Spinal cord (tissue), 10 donors: ENCODE measurements around the gene BCAR3. TPM values are rescaled to one million over a fixed set of nuclear protein-coding genes. Genes with fewer than 3 reads are reported as not detected.

Experiments used
- DNase-seq, 6 donors: peaks; one replicate each; pipeline versions ENCODE4 v3.0.0 to v3.0.0-alpha.2; 2013 to 2015; ENCODE audit warnings: low spot score in 6 of 6, low read depth in 4 of 6
- H3K27ac ChIP-seq: one replicate; pipeline ENCODE4 v1.5.1; 2013; ENCODE audit warnings: low read depth, low read length, control low read depth
- H3K27me3 ChIP-seq: one replicate; pipeline ENCODE4 v1.6.1; 2013; ENCODE audit warnings: low read length; ENCODE audit not compliant: control insufficient read depth, insufficient read depth
- H3K36me3 ChIP-seq: one replicate; pipeline ENCODE4 v1.6.1; 2013; ENCODE audit warnings: low read length; ENCODE audit not compliant: control insufficient read depth, insufficient read depth
- H3K4me1 ChIP-seq: one replicate; pipeline ENCODE4 v1.6.1; 2013; ENCODE audit warnings: low read length; ENCODE audit not compliant: control insufficient read depth, insufficient read depth
- H3K4me3 ChIP-seq: one replicate; pipeline ENCODE4 v1.5.1; 2013; ENCODE audit warnings: low read depth, low read length, control low read depth
- H3K9me3 ChIP-seq: one replicate; pipeline ENCODE4 v1.6.1; 2013; ENCODE audit warnings: low read length; ENCODE audit not compliant: control insufficient read depth, insufficient read depth
- WGBS: methylation state at CpG from one replicate; pipeline ENCODE4 v1.1.5; 2013; ENCODE audit warnings: missing lambda C conversion rate; ENCODE audit not compliant: insufficient coverage; 5-methylcytosine and 5-hydroxymethylcytosine counted together
- polyA plus RNA-seq, 2 donors: library from polyadenylated mRNA; unstranded; fragments of 120-200 nt; gene quantifications; one replicate each; pipeline ENCODE4 v1.2.1, GENCODE V29; 2013; ENCODE audit not compliant: insufficient read length in 2 of 2
- total RNA-seq, 2 donors: library from RNA; depleted of rRNA in 1 of 2; stranded (reverse); fragments of 120-200 nt in 1 of 2; fragments of >200 nt in 1 of 2; gene quantifications; one replicate each; pipeline versions ENCODE4 v1.2.3 to v1.2.4, GENCODE V29; 2013 to 2014
- donor health status: healthy.

BCAR3 gene
- total and polyA plus RNA-seq, 4 donors = 10.4 to 16.7 (median 14.3) TPM

- Histone ChIP-seq H3K27me3 (no peaks in the 10 kb centered on the region), H3K27ac (no peak overlapping the region), H3K36me3 (no peaks in the 10 kb centered on the region), H3K4me3 (no peak overlapping the region), H3K4me1 (peaks cover 13% of the 10 kb centered on the region), H3K9me3 (no peaks in the 10 kb centered on the region)
- 80% methylated on average over 1 of the region's 2 CpGs for WGBS
- DNase-seq = peak in 1 of 6 donors; percentile 47
These were observed 8.3 kb downstream of the BCAR3 start for GRCh38 chr1:93673163-93673829.

- no peaks in the 10 kb centered on the region for H3K9me3 ChIP-seq
- DNase-seq = no peak
- 87% methylated on average over 3 of the region's 5 CpGs for WGBS
- no peaks in the 10 kb centered on the region for H3K27me3 ChIP-seq
- H3K27ac ChIP-seq = no peak overlapping the region
- peaks cover 19% of the 10 kb centered on the region for H3K4me1 ChIP-seq
- no peak overlapping the region for H3K4me3 ChIP-seq
- H3K36me3 ChIP-seq = no peaks in the 10 kb centered on the region
These were observed 9.0 kb downstream of the BCAR3 start for GRCh38 chr1:93672477-93673162.

GRCh38 chr1:93672069-93672468 lies 9.6 kb downstream of the BCAR3 start:
- peak in 1 of 6 donors; percentile 50 for DNase-seq
- no peak overlapping the region for H3K4me3 ChIP-seq
- H3K4me1 ChIP-seq = peaks cover 22% of the 10 kb centered on the region
- 63% methylated on average over 1 of the region's 1 CpG for WGBS
- H3K27me3 ChIP-seq = no peaks in the 10 kb centered on the region
- H3K9me3 ChIP-seq = no peaks in the 10 kb centered on the region
- H3K27ac ChIP-seq = no peak overlapping the region
- no peaks in the 10 kb centered on the region for H3K36me3 ChIP-seq

- no peak for DNase-seq
- H3K4me1 ChIP-seq = peaks cover 24% of the 10 kb centered on the region
- no peaks in the 10 kb centered on the region for H3K36me3 ChIP-seq
- WGBS = 100% methylated on average over 6 of the region's 11 CpGs
- no peaks in the 10 kb centered on the region for H3K9me3 ChIP-seq
- H3K4me3 ChIP-seq = no peak overlapping the region
- no peaks in the 10 kb centered on the region for H3K27me3 ChIP-seq
- H3K27ac ChIP-seq = no peak overlapping the region
These were observed 10.5 kb downstream of the BCAR3 start for GRCh38 chr1:93671099-93671621.

GRCh38 chr1:93670141-93670540 lies 11.5 kb downstream of the BCAR3 start:
- no CpG with 5 or more reads among the region's 1 CpG for WGBS
- Histone ChIP-seq H3K9me3 (no peaks in the 10 kb centered on the region), H3K4me3 (no peak overlapping the region), H3K4me1 (peaks cover 24% of the 10 kb centered on the region), H3K27ac (peak overlapping the region; percentile 37), H3K27me3 (no peaks in the 10 kb centered on the region), H3K36me3 (no peaks in the 10 kb centered on the region)
- peak in 3 of 6 donors; percentile 47 to 75 (median 74) for DNase-seq

- no peak overlapping the region for H3K4me3 ChIP-seq
- DNase-seq = peak in 2 of 6 donors; percentile 29 to 44
- no peaks in the 10 kb centered on the region for H3K9me3 ChIP-seq
- no peaks in the 10 kb centered on the region for H3K27me3 ChIP-seq
- H3K36me3 ChIP-seq = no peaks in the 10 kb centered on the region
- peaks cover 28% of the 10 kb centered on the region for H3K4me1 ChIP-seq
- H3K27ac ChIP-seq = no peak overlapping the region
- WGBS = 28% methylated on average over 3 of the region's 4 CpGs
These were observed 12.3 kb downstream of the BCAR3 start for GRCh38 chr1:93669369-93669768.

- DNase-seq = no peak
- 100% methylated on average over 5 of the region's 5 CpGs for WGBS
- H3K36me3 ChIP-seq = no peaks in the 10 kb centered on the region
- H3K4me1 ChIP-seq = peaks cover 32% of the 10 kb centered on the region
- H3K27ac ChIP-seq = no peak overlapping the region
- no peaks in the 10 kb centered on the region for H3K9me3 ChIP-seq
- no peaks in the 10 kb centered on the region for H3K27me3 ChIP-seq
- no peak overlapping the region for H3K4me3 ChIP-seq
These were observed 12.7 kb downstream of the BCAR3 start for GRCh38 chr1:93668951-93669350.

GRCh38 chr1:93668121-93668520 lies 13.5 kb downstream of the BCAR3 start:
- WGBS = 97% methylated on average over 5 of the region's 5 CpGs
- no peak overlapping the region for H3K27ac ChIP-seq
- no peaks in the 10 kb centered on the region for H3K27me3 ChIP-seq
- H3K4me1 ChIP-seq = peaks cover 35% of the 10 kb centered on the region
- no peak overlapping the region for H3K4me3 ChIP-seq
- H3K9me3 ChIP-seq = no peaks in the 10 kb centered on the region
- DNase-seq = no peak
- H3K36me3 ChIP-seq = no peaks in the 10 kb centered on the region

- Histone ChIP-seq H3K36me3 (no peaks in the 10 kb centered on the region), H3K9me3 (no peaks in the 10 kb centered on the region), H3K4me3 (no peak overlapping the region), H3K27ac (no peak overlapping the region), H3K27me3 (no peaks in the 10 kb centered on the region), H3K4me1 (peaks cover 33% of the 10 kb centered on the region)
- WGBS = 100% methylated on average over 2 of the region's 4 CpGs
- DNase-seq = no peak
These were observed 14.0 kb downstream of the BCAR3 start for GRCh38 chr1:93667642-93668041.
